HepG2 (cell line): ENCODE measurements around the gene PPIL3. TPM values are rescaled to one million over a fixed set of nuclear protein-coding genes. Genes with fewer than 3 reads are reported as not detected.
A peak's percentile ranks its signal among the peaks of the same experiment; 100 is the strongest.

Experiments
- CHD4 ChIP-seq: fragments of 200-600 bp; sonication (generic); IDR thresholded peaks from 2 replicates; pipeline ENCODE4 v1.7.0; 2017; ENCODE audit warnings: mild to moderate bottlenecking, low read length, borderline replicate concordance
- EED ChIP-seq: sonication (generic); formaldehyde crosslinking; IDR thresholded peaks from 2 replicates; pipeline ENCODE4 v1.5.0; 2020; ENCODE audit warnings: mild to moderate bottlenecking, missing genetic modification reagents
- EZH2 ChIP-seq: conservative IDR thresholded peaks from 2 replicates; pipeline ENCODE4 v1.6.1; 2012; ENCODE audit warnings: mild to moderate bottlenecking, low read depth, low read length, moderate library complexity
- FOXK2 ChIP-seq: fragments of 450-650 bp; IDR thresholded peaks from 2 replicates; pipeline ENCODE4 v1.6.1; 2016
- GTF2F1 ChIP-seq: fragments of 150-350 bp; IDR thresholded peaks from 2 replicates; pipeline ENCODE4 v1.6.1; 2014; ENCODE audit warnings: low read length
- IRX3 ChIP-seq: sonication (generic); formaldehyde crosslinking; IDR thresholded peaks from 2 replicates; pipeline ENCODE4 v1.8.1; 2023; ENCODE audit warnings: mild to moderate bottlenecking, low read depth, missing genetic modification reagents, borderline replicate concordance
- KLF16 ChIP-seq, 2 experiments: sonication (generic) in 1 of 2; formaldehyde crosslinking in 1 of 2; IDR thresholded peaks; 2 replicates each; pipeline versions ENCODE4 v1.6.1 to v1.8.0; 2016 to 2023; ENCODE audit warnings: missing genetic modification reagents in 2 of 2, missing compliant biosample characterization in 1 of 2
- MTA3 ChIP-seq: sonication (generic); formaldehyde crosslinking; IDR thresholded peaks from 2 replicates; pipeline ENCODE4 v1.4.0; 2020; ENCODE audit warnings: missing genetic modification reagents
- NR2C2 ChIP-seq: sonication (generic); formaldehyde crosslinking; IDR thresholded peaks from 2 replicates; pipeline ENCODE4 v1.4.0; 2020; ENCODE audit warnings: missing genetic modification reagents, mild to moderate bottlenecking, moderate library complexity, borderline replicate concordance
- PRMT3 ChIP-seq: sonication (generic); formaldehyde crosslinking; IDR thresholded peaks from 2 replicates; pipeline ENCODE4 v1.8.1; 2022; ENCODE audit warnings: low read depth, mild to moderate bottlenecking, moderate library complexity, missing genetic modification reagents, borderline replicate concordance
- REPIN1 ChIP-seq: sonication (generic); formaldehyde crosslinking; IDR thresholded peaks from 2 replicates; pipeline ENCODE4 v1.8.0; 2022; ENCODE audit warnings: missing genetic modification reagents, low read depth, mild to moderate bottlenecking, borderline replicate concordance
- RFXANK ChIP-seq: IDR thresholded peaks from 2 replicates; pipeline ENCODE4 v1.6.1; 2016
- SNAPC2 ChIP-seq: sonication (generic); formaldehyde crosslinking; IDR thresholded peaks from 2 replicates; pipeline ENCODE4 v1.8.1; 2022; ENCODE audit warnings: mild to moderate bottlenecking, missing genetic modification reagents
- SYNCRIP ChIP-seq: fragments of 200-400 bp; formaldehyde crosslinking; IDR thresholded peaks from 2 replicates; pipeline ENCODE4 v1.6.1; 2018; ENCODE audit warnings: mild to moderate bottlenecking, low read depth, low read length; ENCODE audit not compliant: insufficient read depth
- YY1 ChIP-seq: IDR thresholded peaks from 2 replicates; pipeline ENCODE4 v1.6.1; 2011; ENCODE audit warnings: low read length, low read depth, moderate library complexity, mild to moderate bottlenecking; ENCODE audit not compliant: insufficient read depth, insufficient replicate concordance
- ZBTB1 ChIP-seq: sonication (generic); formaldehyde crosslinking; IDR thresholded peaks from 2 replicates; pipeline ENCODE4 v1.4.0; 2020; ENCODE audit warnings: missing genetic modification reagents, borderline replicate concordance
- ZFP36L1 ChIP-seq: sonication (generic); formaldehyde crosslinking; IDR thresholded peaks from 2 replicates; pipeline ENCODE4 v1.8.0; 2022; ENCODE audit warnings: mild to moderate bottlenecking, missing genetic modification reagents, moderate library complexity
- ZNF451 ChIP-seq: sonication (generic); formaldehyde crosslinking; IDR thresholded peaks from 2 replicates; pipeline ENCODE4 v1.5.0; 2020; ENCODE audit warnings: mild to moderate bottlenecking, missing genetic modification reagents
- ZNF530 ChIP-seq: sonication (generic); formaldehyde crosslinking; IDR thresholded peaks from 2 replicates; pipeline ENCODE4 v1.5.0; 2020; ENCODE audit warnings: low read depth, mild to moderate bottlenecking, missing genetic modification reagents
- ZNF558 ChIP-seq: sonication (generic); formaldehyde crosslinking; IDR thresholded peaks from 2 replicates; pipeline ENCODE4 v1.9.0; 2022; ENCODE audit warnings: mild to moderate bottlenecking, missing genetic modification reagents, borderline replicate concordance
- ZNF773 ChIP-seq: sonication (generic); formaldehyde crosslinking; IDR thresholded peaks from 2 replicates; pipeline ENCODE4 v1.4.0; 2020; ENCODE audit warnings: missing genetic modification reagents, borderline replicate concordance
- ZNF781 ChIP-seq: sonication (generic); formaldehyde crosslinking; IDR thresholded peaks from 2 replicates; pipeline ENCODE4 v1.5.1; 2020; ENCODE audit warnings: borderline replicate concordance, mild to moderate bottlenecking, missing genetic modification reagents; ENCODE audit errors: not compliant biosample characterization
- polyA plus RNA-seq, 8 experiments: library from polyadenylated mRNA; depleted of rRNA in 3 of 8; stranded (reverse) in 7 of 8; unstranded in 1 of 8; fragments of >200 nt; fragmentation: Illumina TruSeq in 4 of 8; extraction: Trizol in 4 of 8; gene quantifications; 2 replicates each; pipeline versions ENCODE4 v1.2.1 to v1.2.3, GENCODE V29; 2011 to 2016; ENCODE audit warnings: low read depth in 4 of 8, missing spikeins in 1 of 8, mixed read lengths in 1 of 8; ENCODE audit not compliant: insufficient read depth in 1 of 8
- total RNA-seq, 5 experiments: library from RNA; depleted of rRNA; stranded (reverse); fragments of >200 nt; fragmentation: Illumina TruSeq; extraction: Trizol; gene quantifications; 2 replicates each; pipeline ENCODE4 v1.2.3, GENCODE V29; 2016; ENCODE audit warnings: low read depth in 1 of 5
- TF ChIP-seq, protein P1 (sequence below): sonication (generic); formaldehyde crosslinking; IDR thresholded peaks from 2 replicates; pipeline ENCODE4 v1.4.0; 2020; ENCODE audit warnings: mild to moderate bottlenecking, low read depth, missing genetic modification reagents
- TF ChIP-seq, protein P2 (sequence below): sonication (generic); formaldehyde crosslinking; IDR thresholded peaks from 2 replicates; pipeline ENCODE4 v1.4.0; 2020; ENCODE audit warnings: missing genetic modification reagents, borderline replicate concordance
- TF ChIP-seq, protein P3 (sequence below): IDR thresholded peaks from 2 replicates; pipeline ENCODE4 v1.6.1; 2012; ENCODE audit warnings: low read depth, low read length, improper control_type of control experiment

Gene PPIL3
- total and polyA plus RNA-seq, 2 of the 13 experiments (the other 11 are each of a cell fraction or from before 2014, with no cell fraction given): 98.7 to 107 TPM

DNA sequence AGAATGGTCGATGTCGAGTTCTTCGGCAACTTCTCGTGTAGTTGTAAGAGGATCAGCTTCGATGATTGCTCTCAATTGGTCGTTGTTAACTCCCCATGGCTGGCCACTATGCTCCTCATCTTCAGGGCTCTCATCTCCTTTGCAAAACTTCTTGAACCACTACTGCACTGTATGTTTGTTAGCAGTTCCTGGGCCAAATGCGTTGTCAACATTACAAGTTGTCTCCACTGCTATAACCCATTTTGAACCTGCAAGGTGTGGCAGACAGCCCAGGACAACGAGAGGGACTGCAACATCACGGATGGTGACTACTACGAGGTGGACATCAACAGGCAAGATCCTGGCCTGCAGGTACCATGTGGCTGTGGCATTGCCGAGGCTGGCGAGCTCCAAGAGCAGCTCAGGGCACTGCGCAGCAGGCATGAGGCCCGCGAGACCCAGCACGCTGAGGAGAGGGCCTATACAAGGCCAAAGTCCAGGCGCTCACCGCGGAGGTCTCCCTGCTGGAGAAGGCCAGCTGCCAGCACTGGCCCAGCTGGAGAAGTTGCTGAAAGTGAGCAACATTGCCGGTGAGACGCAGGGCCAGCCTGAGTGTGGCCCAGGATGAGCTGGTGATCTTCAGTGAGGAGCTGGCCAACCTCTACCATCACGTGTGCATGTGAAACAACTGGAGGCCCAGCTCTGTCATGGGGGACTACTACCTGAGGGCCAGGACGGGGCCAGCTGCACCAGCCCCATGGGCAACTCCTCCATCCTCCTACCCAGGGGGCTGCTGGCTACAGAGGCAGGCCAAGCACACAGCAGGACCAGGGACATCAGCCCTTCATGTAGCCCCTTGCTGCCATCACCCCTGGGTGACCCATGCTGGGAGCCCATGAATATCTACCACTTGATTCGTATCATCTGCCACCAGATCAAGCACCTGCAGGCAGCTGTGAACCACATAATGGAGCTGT is 44.6 kb downstream of the PPIL3 start (continued):
- TF ChIP-seq RFXANK (CRISPR knock-in tag): no peak
- peak in 1 of 2 experiments; percentile 64; a peak in 1 of 4 replicates for TF ChIP-seq KLF16 (CRISPR knock-in tag; IDR thresholded peaks at IDR 0.05)
- no peak for TF ChIP-seq ZNF773
- 0 out of 2 replicates have a peak, but pooled peaks have one; percentile 20 for TF ChIP-seq PRMT3 (CRISPR knock-in tag)
- TF ChIP-seq ZNF558 (CRISPR knock-in tag): no peak
- no peak for TF ChIP-seq ZBTB1 (CRISPR knock-in tag)
- TF ChIP-seq, protein P1, sequence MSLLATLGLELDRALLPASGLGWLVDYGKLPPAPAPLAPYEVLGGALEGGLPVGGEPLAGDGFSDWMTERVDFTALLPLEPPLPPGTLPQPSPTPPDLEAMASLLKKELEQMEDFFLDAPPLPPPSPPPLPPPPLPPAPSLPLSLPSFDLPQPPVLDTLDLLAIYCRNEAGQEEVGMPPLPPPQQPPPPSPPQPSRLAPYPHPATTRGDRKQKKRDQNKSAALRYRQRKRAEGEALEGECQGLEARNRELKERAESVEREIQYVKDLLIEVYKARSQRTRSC (CRISPR knock-in tag): peak; percentile 74; the same call in 1 of the 2 replicates
- no peak for TF ChIP-seq SNAPC2 (CRISPR knock-in tag)
- TF ChIP-seq, protein P2, sequence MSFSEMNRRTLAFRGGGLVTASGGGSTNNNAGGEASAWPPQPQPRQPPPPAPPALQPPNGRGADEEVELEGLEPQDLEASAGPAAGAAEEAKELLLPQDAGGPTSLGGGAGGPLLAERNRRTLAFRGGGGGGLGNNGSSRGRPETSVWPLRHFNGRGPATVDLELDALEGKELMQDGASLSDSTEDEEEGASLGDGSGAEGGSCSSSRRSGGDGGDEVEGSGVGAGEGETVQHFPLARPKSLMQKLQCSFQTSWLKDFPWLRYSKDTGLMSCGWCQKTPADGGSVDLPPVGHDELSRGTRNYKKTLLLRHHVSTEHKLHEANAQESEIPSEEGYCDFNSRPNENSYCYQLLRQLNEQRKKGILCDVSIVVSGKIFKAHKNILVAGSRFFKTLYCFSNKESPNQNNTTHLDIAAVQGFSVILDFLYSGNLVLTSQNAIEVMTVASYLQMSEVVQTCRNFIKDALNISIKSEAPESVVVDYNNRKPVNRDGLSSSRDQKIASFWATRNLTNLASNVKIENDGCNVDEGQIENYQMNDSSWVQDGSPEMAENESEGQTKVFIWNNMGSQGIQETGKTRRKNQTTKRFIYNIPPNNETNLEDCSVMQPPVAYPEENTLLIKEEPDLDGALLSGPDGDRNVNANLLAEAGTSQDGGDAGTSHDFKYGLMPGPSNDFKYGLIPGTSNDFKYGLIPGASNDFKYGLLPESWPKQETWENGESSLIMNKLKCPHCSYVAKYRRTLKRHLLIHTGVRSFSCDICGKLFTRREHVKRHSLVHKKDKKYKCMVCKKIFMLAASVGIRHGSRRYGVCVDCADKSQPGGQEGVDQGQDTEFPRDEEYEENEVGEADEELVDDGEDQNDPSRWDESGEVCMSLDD: no peak
- no peak for TF ChIP-seq SYNCRIP
- no peak for TF ChIP-seq YY1
- TF ChIP-seq ZNF530 (CRISPR knock-in tag): no peak
- 0 out of 2 replicates have a peak, but pooled peaks have one; percentile 57 for TF ChIP-seq REPIN1 (CRISPR knock-in tag)
- TF ChIP-seq, protein P3, sequence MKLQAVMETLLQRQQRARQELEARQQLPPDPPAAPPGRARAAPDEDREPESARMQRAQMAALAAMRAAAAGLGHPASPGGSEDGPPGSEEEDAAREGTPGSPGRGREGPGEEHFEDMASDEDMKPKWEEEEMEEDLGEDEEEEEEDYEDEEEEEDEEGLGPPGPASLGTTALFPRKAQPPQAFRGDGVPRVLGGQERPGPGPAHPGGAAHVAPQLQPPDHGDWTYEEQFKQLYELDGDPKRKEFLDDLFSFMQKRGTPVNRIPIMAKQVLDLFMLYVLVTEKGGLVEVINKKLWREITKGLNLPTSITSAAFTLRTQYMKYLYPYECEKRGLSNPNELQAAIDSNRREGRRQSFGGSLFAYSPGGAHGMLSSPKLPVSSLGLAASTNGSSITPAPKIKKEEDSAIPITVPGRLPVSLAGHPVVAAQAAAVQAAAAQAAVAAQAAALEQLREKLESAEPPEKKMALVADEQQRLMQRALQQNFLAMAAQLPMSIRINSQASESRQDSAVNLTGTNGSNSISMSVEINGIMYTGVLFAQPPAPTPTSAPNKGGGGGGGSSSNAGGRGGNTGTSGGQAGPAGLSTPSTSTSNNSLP: no peak
- TF ChIP-seq MTA3 (CRISPR knock-in tag): no peak
- TF ChIP-seq EED: peak; percentile 13; the same call in 1 of the 2 replicates
- TF ChIP-seq GTF2F1: no peak
- no peak for TF ChIP-seq FOXK2
- TF ChIP-seq EZH2: no peak
- peak; percentile 90; the same call in 1 of the 2 replicates for TF ChIP-seq IRX3 (CRISPR knock-in tag)
- no peak for TF ChIP-seq NR2C2
- TF ChIP-seq ZFP36L1: no peak
- TF ChIP-seq ZNF451 (CRISPR knock-in tag): 0 out of 2 replicates have a peak, but pooled peaks have one; percentile 54
- no peak for TF ChIP-seq CHD4
- peak; percentile 81 for TF ChIP-seq ZNF781 (CRISPR knock-in tag)
